GM21529 (cell line): ENCODE data around the gene LRRC8E.
"Not testable (repeated sequence)": the region's sequence is repeated elsewhere in the genome, so short reads cannot be mapped to it uniquely, and the experiment has no call there.

Source experiments
- ATAC-seq: cut with Tn5 transposase; IDR thresholded peaks from one replicate; pipeline ENCODE4 v1.9.1; 2021; ENCODE audit not compliant: unreplicated experiment

The LRRC8E gene

DNA sequence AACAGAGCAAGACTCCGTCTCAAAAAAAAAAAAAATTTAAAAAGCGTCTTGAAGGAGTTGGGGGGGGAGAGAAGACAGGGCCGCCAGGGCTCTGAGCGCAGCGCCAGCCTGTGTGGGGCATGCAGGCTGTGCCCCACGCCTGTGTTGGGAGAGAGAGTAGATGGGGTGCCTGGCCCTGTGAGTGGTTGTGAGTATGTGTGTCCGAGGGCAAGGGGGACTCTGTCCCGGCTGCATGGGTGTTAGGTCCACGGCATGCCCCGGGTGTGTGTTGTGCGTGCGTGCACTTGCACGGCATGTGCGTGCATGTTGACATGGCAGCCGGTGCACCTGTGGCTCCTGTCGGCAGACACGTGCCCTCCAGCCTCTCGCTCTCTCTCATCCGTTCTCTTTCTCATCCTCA is 18.8 kb downstream of the LRRC8E start:
- no peak for ATAC-seq

GRCh38 chr19:7907544-7907943 is 19.2 kb downstream of the LRRC8E start:
- ATAC-seq, result no peak

DNA sequence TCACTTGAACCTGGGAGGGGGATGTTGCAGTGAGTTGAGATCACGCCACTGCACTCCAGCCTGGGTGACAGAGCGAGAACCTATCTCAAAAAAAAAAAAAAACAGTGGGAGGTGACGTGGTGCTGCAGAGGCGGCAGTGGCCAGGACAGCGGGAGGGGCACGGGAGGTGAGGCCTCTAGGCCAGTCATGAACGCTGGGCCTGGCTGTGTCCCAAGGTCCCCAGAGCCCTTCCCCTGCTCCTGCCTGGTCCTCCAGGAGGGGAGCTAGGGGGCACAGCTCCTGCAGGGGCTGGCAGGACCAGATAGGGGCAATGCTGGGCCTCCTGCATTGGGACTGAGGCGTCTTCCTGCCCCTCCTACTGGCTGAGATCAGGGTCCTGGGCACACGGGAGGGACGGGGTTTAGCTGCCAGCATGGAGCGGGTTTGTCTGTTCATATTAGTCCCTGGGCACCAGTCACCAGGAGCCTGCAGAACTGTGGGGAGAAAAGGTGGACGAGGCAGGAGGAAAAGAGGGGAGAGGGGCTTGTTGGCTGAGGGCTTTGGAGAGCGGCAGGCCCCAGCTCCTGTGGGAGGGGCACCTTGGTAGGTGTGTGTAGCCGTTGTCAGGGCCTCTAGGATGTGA is 19.9 kb downstream of the LRRC8E start:
- ATAC-seq, result no peak

DNA sequence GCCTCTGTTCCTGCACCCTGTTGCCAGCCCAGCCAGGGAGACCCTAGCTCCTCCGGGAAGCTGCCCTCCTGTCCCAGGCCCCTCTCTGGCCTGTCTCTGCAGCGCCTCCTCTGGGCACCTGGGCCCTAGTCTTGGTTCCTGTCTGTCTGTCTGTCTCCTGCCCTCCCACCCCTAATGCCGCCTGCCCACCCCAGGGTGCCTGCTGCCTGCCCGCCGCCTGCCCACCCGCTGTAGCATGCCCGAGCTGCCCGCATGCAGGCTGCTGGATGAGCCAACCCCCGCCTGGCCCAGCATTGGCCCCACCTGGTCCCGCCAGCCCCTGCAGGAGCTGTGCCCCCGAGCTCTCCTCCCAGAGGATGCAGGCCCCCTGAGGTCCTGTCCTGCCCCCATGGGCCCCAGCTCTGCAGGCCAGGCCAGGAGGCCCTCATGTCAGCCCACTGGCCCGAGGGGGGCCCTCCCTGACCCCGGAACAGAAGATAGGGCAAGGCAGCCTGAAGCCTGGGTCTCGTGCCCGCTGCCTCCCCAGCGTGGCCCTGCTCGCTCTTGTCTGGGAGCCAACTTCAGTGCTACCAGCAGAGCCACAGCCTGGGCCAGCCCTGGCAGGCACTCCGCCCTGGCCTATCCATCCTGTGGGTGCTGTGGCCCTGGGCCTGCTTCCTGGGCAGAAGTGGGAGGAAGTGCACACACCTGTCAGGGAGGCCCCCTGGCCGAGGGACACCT is 20.6 kb downstream of the LRRC8E start:
- ATAC-seq, result no peak

GRCh38 chr19:7909471-7910067 is 21.3 kb downstream of the LRRC8E start:
- ATAC-seq, result no peak

DNA sequence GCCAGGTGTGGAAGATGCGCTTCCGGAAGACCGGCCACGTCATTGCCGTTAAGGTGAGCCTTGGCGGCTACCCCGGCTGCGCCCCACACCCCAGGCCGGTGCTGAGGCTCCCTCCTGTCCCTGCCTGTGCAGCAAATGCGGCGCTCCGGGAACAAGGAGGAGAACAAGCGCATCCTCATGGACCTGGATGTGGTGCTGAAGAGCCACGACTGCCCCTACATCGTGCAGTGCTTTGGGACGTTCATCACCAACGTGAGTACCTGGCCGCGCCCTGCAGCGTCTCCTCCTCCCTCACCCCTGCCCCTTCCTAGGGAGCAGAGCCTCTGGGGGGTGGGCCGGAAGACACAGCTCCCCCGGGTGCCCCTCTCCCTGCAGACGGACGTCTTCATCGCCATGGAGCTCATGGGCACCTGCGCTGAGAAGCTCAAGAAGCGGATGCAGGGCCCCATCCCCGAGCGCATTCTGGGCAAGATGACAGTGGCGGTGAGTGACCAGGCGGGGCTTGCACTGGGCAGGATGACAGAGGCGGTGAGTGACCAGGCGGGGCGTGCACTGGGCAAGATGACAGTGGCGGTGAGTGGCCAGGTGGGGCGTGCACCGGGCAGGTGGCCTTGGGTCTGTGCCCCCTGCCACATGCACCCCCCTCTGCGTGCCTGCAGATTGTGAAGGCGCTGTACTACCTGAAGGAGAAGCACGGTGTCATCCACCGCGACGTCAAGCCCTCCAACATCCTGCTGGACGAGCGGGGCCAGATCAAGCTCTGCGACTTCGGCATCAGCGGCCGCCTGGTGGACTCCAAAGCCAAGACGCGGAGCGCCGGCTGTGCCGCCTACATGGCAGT is 22.2 kb downstream of the LRRC8E start:
- ATAC-seq, result no peak

DNA sequence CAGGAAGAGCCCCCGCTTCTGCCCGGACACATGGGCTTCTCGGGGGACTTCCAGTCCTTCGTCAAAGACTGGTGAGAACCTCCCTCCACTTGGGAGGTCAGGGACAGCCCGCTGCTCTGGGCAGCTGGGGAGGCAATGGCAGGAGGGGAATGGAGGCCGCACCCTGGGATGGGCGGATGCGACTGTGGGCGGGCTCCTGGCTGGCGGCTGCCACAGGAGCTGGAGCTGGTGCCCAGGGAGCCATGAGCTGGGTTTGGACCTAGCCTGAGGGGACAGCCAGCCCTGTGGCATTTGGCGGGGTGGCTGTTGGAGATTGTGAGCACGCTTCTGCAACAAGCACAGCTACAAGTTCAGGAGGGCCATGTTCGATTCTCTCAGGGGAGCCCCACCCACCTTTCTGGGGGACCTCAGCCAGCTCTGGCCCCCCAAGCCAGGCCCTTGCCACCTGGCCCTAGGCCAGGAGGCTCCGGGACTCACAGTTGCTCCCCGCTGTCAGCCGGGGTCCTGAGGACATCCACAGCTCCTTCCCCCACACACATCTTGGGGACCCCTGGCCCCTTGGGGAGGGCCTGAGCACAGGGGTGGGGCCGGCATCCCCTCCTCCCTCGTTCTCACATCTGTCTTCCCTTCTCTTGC is 23.3 kb downstream of the LRRC8E start:
- ATAC-seq, result no peak

DNA sequence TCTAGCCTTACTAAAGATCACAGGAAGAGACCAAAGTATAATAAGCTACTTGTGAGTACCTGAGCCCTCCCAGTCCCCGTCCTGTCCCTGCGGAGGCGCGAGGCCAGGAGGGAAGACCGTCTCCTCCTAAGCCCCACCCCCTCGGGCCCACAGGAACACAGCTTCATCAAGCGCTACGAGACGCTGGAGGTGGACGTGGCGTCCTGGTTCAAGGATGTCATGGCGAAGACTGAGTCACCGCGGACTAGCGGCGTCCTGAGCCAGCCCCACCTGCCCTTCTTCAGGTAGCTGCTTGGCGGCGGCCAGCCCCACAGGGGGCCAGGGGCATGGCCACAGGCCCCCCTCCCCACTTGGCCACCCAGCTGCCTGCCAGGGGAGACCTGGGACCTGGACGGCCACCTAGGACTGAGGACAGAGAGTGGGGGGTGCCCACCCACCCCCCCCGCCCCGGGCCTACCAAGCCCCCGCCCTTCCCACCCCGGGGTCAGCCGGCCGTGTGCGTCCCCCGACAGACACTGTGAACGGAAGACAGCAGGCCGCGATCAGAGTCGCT is 23.9 kb downstream of the LRRC8E start:
- ATAC-seq, result no peak

DNA sequence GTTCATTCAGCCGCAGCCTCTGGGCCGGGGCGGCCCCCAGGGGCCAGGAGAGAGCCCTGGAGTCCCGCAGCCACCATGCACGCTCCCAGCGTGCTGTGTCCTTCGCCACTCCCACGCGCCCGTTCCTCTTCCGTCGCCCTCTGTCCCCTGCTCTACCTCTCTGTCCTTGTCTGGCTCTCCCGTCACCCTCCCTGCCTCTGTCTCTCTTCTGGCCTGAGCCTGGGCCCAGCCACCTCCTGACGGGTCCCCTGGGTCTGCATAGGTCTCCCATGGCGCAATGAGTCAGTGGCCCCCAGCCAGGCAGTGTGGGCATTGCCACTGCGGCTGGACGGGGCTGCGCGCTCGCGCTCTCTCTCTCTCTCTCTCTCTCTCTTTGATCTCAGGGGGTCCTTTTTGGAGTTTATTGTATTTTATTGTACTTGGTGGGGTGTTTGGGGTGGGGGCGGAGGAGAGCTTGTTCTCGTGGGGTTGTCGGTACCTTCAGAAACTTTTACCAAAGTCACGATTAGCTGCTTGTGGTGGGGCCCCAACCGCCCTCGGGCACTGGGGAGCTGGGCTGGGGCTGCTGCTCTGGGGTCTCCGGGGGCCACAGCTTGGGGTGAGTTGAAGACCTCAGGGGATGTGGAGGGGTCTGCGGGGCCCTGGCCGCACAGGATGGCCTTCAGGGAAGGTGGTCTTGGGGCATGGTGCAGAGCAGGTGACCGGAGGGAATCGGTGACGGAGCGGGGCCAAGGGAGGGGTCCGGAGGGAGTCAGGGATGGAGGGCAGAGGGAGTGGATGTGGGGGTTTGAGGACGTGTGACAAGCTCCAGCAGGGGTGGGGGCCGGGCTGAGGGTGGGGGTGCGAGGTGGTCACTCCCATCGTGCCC is 24.6 kb downstream of the LRRC8E start:
- no peak for ATAC-seq

- ATAC-seq, result no peak
These were observed 25.3 kb downstream of the LRRC8E start for GRCh38 chr19:7913652-7914051.

DNA sequence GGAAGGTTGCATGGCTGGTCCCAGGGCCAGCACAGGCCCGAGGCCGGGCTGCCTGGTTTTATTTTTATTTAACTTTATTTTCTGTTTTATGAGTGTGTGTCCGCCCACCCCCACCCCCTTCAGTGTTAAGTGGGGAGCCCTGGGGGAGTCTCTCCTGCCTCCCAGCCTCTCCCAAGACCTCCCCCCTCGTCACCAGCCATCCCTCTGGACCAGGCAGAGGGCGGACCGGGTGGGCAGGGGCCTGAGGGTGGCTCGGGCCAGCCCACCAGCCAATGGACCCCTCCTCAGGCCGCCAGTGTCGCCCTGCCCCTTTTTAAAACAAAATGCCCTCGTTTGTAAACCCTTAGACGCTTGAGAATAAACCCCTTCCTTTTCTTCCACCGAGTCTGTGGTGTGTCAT is 25.8 kb downstream of the LRRC8E start:
- no peak for ATAC-seq

DNA sequence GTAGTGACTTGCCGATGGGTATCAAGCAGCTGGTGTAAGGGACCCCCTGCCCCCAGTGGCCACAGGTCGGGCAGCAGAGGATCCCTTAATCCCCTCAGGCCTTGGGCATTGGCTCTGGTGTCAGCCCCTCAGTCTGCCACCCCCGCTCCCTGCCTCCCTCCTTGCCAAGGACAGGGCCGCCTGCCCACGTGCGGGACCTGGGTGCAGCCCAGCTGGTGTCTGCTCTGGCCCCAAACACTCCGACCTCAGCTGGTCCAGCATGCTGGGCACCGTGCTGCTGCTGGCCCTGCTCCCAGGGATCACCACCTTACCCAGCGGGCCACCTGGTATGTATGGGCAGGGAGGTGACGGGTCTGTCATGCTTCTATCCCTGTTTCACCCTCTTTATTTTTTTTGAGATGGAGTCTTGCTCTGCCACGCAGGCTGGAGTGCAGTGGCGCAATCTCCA is 26.3 kb downstream of the LRRC8E start, which contains the start of gene TGFBR3L:
Gene TGFBR3L (plus strand): TSS at position 233 of the 448 bp plus-strand sequence.
- ATAC-seq, result no peak

DNA sequence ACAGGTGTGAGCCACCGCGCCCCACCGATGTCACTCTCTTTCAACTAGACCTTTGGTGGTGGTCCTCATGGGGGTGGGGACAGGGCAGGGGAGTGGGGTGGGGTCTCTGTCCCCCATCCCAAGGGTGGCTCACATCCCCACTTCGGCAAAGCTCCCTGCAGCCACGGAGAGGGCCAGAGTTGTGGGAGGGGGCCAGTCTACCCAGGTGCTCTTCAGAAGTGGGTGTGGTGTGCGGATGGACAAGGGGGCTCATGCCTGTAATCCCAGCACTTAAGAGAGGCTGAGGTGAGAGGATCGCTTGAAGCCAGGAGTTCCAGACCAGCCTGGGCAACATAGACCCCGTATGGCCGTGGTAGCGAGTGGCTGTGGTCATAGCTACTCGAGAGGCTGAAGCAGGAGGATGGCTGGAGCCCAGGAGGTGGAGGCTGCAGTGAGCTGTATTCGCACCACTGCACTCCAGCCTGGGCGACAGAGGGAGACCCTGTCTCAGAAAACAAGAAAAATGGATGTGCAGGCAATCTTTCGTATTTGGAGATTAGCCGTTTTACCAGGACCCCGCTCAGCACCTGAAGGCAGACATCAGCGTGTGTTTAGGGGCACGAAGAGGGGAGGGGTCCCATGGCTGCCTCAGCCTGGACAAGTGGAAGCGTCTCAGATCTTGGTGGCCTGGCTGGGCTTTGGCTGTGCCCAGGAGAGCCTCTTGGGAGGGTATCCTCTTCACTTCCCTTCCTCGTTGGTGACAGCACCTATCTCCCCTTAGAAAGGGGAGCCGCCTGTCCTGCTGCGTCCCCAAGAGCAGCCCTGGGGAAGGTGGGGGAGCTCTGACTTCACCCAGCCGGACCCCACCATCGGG is 27.2 kb downstream of the LRRC8E start:
- no peak for ATAC-seq

GRCh38 chr19:7916103-7916954 is 28.0 kb downstream of the LRRC8E start:
- ATAC-seq, result no peak

- no peak for ATAC-seq
These were observed 28.6 kb downstream of the LRRC8E start for GRCh38 chr19:7916955-7917266.

GRCh38 chr19:7917267-7918061 is 29.2 kb downstream of the LRRC8E start:
- no peak for ATAC-seq

GRCh38 chr19:7918062-7918614 is 29.8 kb downstream of the LRRC8E start:
- ATAC-seq, result not testable (repeated sequence)
